LNCaP clone FGC (cell line): ENCODE data around the gene CNTN4.

ENCODE experiments used
- DNase-seq: peaks from one replicate; pipeline ENCODE4 v3.0.0-alpha.2; 2011; ENCODE audit warnings: low read depth
- H3K4me3 ChIP-seq: 2 replicates; pipeline ENCODE4 v1.5.1; 2011; ENCODE audit warnings: mild to moderate bottlenecking, low read depth, low read length, control low read depth
- TF ChIP-seq, protein P1 (sequence below): IDR thresholded peaks from 2 replicates; pipeline ENCODE4 v1.5.1; 2012; ENCODE audit warnings: mild to moderate bottlenecking; ENCODE audit not compliant: control insufficient read depth, insufficient read depth; ENCODE audit errors: extremely low read depth

Gene CNTN4

DNA sequence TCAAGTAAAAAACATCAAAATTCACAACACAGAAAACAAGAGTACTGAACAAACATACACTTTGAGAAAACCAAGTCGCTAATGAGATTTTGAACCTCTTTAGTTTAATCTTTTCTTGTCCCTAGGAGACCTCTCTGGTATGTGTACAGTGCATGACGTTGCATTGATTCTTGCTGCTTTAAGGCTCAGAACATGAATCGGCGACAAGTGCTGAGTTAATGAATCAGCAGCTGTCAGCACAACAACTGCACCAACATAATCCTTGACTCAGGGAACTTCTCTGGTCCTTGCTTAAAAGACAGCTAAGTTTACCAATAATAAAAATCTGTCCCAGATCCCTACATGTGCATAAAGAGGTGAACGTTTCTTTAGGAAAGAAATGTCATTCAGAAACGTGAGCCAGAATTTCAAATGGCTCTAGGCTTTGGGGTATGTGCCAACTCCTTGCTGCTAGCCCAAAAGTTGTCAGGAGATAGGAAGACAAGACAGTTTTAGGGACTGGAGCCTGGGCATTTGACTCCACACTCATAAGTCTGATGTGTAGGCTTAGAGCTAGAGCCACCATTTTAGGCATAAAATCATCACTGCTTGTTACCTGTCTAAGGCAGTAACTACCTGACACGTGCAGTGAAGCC, 924.6 kb downstream of the CNTN4 start:
- no peak for DNase-seq
- H3K4me3 ChIP-seq = no peak overlapping the region
- TF ChIP-seq, protein P1, sequence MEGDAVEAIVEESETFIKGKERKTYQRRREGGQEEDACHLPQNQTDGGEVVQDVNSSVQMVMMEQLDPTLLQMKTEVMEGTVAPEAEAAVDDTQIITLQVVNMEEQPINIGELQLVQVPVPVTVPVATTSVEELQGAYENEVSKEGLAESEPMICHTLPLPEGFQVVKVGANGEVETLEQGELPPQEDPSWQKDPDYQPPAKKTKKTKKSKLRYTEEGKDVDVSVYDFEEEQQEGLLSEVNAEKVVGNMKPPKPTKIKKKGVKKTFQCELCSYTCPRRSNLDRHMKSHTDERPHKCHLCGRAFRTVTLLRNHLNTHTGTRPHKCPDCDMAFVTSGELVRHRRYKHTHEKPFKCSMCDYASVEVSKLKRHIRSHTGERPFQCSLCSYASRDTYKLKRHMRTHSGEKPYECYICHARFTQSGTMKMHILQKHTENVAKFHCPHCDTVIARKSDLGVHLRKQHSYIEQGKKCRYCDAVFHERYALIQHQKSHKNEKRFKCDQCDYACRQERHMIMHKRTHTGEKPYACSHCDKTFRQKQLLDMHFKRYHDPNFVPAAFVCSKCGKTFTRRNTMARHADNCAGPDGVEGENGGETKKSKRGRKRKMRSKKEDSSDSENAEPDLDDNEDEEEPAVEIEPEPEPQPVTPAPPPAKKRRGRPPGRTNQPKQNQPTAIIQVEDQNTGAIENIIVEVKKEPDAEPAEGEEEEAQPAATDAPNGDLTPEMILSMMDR = no peak

DNA sequence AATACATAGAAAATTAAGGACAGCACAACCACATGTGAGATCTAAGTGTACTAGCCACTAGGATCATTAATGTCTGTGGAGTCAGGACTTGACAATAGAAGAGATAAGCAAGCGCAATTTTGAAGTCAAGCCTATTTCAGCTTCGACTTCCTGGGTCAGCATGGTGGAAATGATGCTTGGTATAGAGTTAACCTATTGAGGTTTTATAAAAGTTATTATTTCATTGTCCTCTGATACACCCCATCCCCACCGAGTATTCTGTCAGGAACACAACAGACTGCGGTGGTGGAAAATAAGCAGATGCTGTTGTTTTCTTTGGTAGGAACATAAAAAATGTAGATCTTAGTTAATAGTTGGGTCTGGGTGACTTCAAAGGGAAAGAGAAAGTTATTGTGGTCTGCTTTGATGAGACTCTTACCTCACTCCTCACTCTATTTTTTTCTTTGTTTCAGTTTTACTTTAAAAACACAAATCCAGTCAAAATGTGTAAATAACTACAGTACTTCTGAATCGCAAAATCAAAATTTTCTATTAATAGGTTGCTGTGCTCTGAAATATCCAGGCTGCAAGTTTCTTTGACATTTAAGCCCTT, 929.4 kb downstream of the CNTN4 start:
- DNase-seq = no peak
- no peak overlapping the region for H3K4me3 ChIP-seq
- TF ChIP-seq, protein P1 = no peak

DNA sequence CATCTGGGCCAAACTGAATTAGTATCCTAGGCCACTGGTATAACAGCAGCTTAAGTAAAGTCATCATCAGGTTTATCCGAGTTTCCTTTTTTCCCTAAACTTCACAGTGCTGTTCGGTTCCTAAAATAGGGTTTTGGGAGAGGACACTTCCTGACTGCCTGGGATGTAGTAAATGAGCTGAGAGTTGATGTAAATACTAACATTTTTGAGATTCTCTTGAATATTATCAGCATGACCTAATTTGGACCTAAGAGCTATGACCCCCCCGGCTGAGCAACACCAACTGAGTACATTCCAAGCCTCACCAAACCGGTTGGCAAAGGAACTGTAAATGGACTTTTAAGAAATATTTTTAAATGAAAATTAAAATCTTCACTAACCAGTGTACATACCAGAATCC, 932.7 kb downstream of the CNTN4 start:
- no peak overlapping the region for H3K4me3 ChIP-seq
- DNase-seq = no peak
- TF ChIP-seq, protein P1 = no peak

DNA sequence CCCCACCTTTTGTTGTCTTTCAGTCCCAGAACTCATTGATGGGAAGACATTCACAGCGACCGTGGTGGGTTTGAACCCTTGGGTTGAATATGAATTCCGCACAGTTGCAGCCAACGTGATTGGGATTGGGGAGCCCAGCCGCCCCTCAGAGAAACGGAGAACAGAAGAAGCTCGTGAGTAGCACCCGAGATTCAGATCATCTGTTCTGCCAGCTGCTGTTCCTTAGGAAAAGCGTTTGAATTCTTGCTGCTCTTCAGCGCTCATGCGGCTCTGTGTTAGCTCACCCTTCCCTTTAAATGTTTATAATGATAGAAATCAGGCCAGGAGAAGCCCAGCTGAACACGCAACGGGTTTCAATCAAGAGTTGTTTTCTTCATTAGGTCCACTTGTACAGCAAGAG, 938.5 kb downstream of the CNTN4 start:
- TF ChIP-seq, protein P1 = no peak
- no peak overlapping the region for H3K4me3 ChIP-seq
- no peak for DNase-seq

DNA sequence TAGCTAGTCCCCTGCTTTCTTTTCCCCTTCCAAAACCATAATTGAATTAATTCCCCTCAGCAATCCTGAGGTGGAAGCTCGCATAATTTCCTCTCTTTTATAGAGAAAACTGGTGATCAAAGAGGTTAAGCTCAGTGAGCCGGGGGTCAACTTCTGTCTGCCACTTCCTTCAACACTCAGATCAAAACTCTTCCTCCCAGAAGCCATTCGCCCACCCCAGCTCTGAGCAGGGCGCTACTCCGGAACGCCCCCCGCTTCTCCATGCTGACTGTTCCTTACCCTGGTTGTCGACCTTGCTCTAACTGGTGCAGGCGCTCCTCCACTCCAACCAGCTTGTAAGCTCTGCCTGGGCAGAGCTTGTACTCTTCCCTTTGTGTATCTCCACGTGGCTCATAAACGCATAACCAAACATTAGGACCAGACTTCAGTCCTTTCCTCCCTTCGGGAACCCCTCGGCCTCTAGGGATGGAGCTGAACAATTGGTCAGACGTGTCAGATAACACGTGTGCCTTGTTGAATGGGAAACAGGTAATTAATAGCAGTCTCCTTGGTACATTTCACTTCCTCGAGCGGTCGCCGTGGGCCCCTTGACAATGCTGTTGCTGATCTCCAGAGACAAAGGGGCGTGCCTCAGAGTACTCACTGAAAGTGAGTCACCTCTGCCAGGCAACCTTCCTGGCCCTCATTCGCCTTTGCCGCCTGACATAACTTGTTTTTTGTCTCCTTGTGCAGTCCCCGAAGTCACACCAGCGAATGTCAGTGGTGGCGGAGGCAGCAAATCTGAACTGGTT, 939.7 kb downstream of the CNTN4 start:
- DNase-seq = no peak

DNA sequence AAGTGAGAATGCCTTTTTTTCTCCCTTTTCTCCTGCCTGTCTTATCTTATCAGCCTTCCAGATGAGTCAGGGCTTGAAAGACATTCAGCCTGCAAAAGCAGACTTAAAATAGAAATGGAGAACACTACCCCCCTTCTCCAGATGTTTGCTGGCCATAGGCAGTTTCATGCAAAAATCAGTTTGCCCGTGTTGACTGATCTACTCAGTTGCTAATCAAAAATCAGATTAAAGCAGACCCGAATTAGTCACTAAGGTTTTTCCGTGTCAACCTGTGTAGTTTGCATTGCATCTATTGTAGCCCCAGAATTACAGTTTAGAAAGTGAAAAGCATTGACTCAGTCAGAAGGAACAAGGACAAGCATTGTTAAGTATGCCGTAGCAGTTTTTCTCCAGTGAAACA, 955.3 kb downstream of the CNTN4 start:
- DNase-seq = no peak
- TF ChIP-seq, protein P1 = no peak
- H3K4me3 ChIP-seq = no peak overlapping the region

More for the DNA sequence above, 939.7 kb downstream of the CNTN4 start:
- TF ChIP-seq, protein P1 = no peak
- no peak overlapping the region for H3K4me3 ChIP-seq
